Stimulated activated CD8-positive, alpha-beta memory T cell treated with anti-CD3 and anti-CD28 coated beads, Interleukin-7, amount 100 ng/mL, for 48 hours (primary cell): Measurements from ENCODE around the gene IL21R.
"Not testable (repeated sequence)": the region's sequence is repeated elsewhere in the genome, so short reads cannot be mapped to it uniquely, and the experiment has no call there.

Experiments used
- DNase-seq, 2 donors: peaks; one replicate each; pipeline ENCODE4 v3.0.0-alpha.2; 2020; ENCODE audit warnings: low read depth in 1 of 2; ENCODE audit errors: extremely low read depth in 1 of 2

IL21R gene

GRCh38 chr16:27441998-27442397, 40.0 kb downstream of the IL21R start:
- DNase-seq: no peak

- no peak for DNase-seq
These were observed 42.0 kb downstream of the IL21R start for GRCh38 chr16:27444015-27444414.

- no peak for DNase-seq
These were observed 42.5 kb downstream of the IL21R start for GRCh38 chr16:27444470-27444869.

- no peak for DNase-seq
These were observed 43.7 kb downstream of the IL21R start for GRCh38 chr16:27445502-27446175.

GRCh38 chr16:27446721-27447120, 44.7 kb downstream of the IL21R start:
- DNase-seq: peak; percentile 55 to 63

- no peak for DNase-seq
These were observed 45.3 kb downstream of the IL21R start for GRCh38 chr16:27447301-27447700.

- no peak for DNase-seq
These were observed 46.8 kb downstream of the IL21R start for GRCh38 chr16:27448532-27449433.

GRCh38 chr16:27449434-27450195, 47.6 kb downstream of the IL21R start:
- peak; percentile 78 to 86 for DNase-seq

GRCh38 chr16:27450196-27450549, 48.2 kb downstream of the IL21R start:
- DNase-seq: no peak

- no peak for DNase-seq
These were observed 50.9 kb downstream of the IL21R start for GRCh38 chr16:27452569-27453493.

- DNase-seq: no peak
These were observed 51.5 kb downstream of the IL21R start for GRCh38 chr16:27453494-27453825.

- DNase-seq: no peak
These were observed 53.7 kb downstream of the IL21R start for GRCh38 chr16:27455700-27456099.

- not testable (repeated sequence) for DNase-seq
These were observed 55.6 kb downstream of the IL21R start for GRCh38 chr16:27457605-27457900.

GRCh38 chr16:27458258-27458657, 56.3 kb downstream of the IL21R start:
- no peak for DNase-seq

- DNase-seq: no peak
These were observed 57.2 kb downstream of the IL21R start for GRCh38 chr16:27458987-27459688.

GRCh38 chr16:27460213-27460612, 58.2 kb downstream of the IL21R start:
- no peak for DNase-seq

GRCh38 chr16:27460663-27461482, 58.9 kb downstream of the IL21R start:
- DNase-seq: no peak

GRCh38 chr16:27461483-27462171, 59.7 kb downstream of the IL21R start:
- no peak for DNase-seq
